ENCODE measurements around the gene COA1. TPM values are rescaled to one million over a fixed set of nuclear protein-coding genes. Genes with fewer than 3 reads are reported as not detected.
"Not testable (repeated sequence)": the region's sequence is repeated elsewhere in the genome, so short reads cannot be mapped to it uniquely, and the experiment has no call there.

The COA1 gene
- polyA plus RNA-seq, 1 donor (not counting 4 experiments of a cell fraction or from before 2014, with no cell fraction given): 32.2 TPM

- Histone ChIP-seq H3K4me2 (ENCODE audit: control insufficient read depth, extremely low read depth, insufficient read depth, low read depth, low read length) (no peak overlapping the region), H3K79me2 (ENCODE audit: control insufficient read depth, insufficient read depth, low read length) (peaks cover 55% of the 10 kb centered on the region), H2AFZ (ENCODE audit: control insufficient read depth, low read length) (no peak overlapping the region), H3K27me3 (ENCODE audit: control insufficient read depth, extremely low read depth, insufficient read depth, low read length) (no peaks in the 10 kb centered on the region), H3K27ac (ENCODE audit: control insufficient read depth, insufficient read depth, low read length) (no peak overlapping the region), H3K4me1 (ENCODE audit: control insufficient read depth, extremely low read depth, insufficient read depth, low read length) (no peaks in the 10 kb centered on the region), H3K9me1 (ENCODE audit: control insufficient read depth, extremely low read depth, insufficient read depth, low read length) (no peaks in the 10 kb centered on the region), H3K9ac (ENCODE audit: control insufficient read depth, extremely low read depth, insufficient read depth, low read length) (no peak overlapping the region), H3K4me3 (ENCODE audit: control insufficient read depth in 2 of 3, extremely low read depth in 1 of 3, insufficient read depth in 2 of 3, low read depth in 1 of 3, low read length in 3 of 3) (no peak overlapping the region), H4K20me1 (ENCODE audit: control insufficient read depth, extremely low read depth, insufficient read depth, low read length) (no peaks in the 10 kb centered on the region), H3K9me3 (ENCODE audit: control insufficient read depth, low read depth, low read length) (no peaks in the 10 kb centered on the region), H3K36me3 (ENCODE audit: control insufficient read depth in 2 of 2, extremely low read depth in 1 of 2, insufficient read depth in 2 of 2, low read length in 2 of 2) (no peaks in the 10 kb centered on the region)
- FAIRE-seq (no peak), DNase-seq (ENCODE audit: low read depth, low spot score) (no peak)
- dilution Hi-C loops (cut with MboI; ENCODE audit: extremely low pct_ligation_motif_present, low sequenced_read_pairs): no loop called here
- no peak for TF ChIP-seq EZH2 (IDR thresholded peaks at IDR 0.05; ENCODE audit: low read length)
- no peak for TF ChIP-seq CTCF (optimal IDR thresholded peaks at IDR 0.05 in 1 of 3, IDR thresholded peaks at IDR 0.05 in 1 of 3, conservative IDR thresholded peaks at IDR 0.05 in 1 of 3; ENCODE audit: extremely low read depth in 1 of 3, insufficient read depth in 2 of 3, low read length in 3 of 3)
These were observed 17.8 kb downstream of the COA1 start for GRCh38 chr7:43711503-43711902.

- dilution Hi-C loops (cut with MboI; ENCODE audit: extremely low pct_ligation_motif_present, low sequenced_read_pairs); H3K4me3 ChIP-seq (ENCODE audit: control insufficient read depth in 2 of 3, extremely low read depth in 1 of 3, insufficient read depth in 2 of 3, low read depth in 1 of 3, low read length in 3 of 3); H3K9me3 ChIP-seq (ENCODE audit: control insufficient read depth, low read depth, low read length); H4K20me1 ChIP-seq (ENCODE audit: control insufficient read depth, extremely low read depth, insufficient read depth, low read length); H3K36me3 ChIP-seq (ENCODE audit: control insufficient read depth in 2 of 2, extremely low read depth in 1 of 2, insufficient read depth in 2 of 2, low read length in 2 of 2); H3K4me1 ChIP-seq (ENCODE audit: control insufficient read depth, extremely low read depth, insufficient read depth, low read length); H2AFZ ChIP-seq (ENCODE audit: control insufficient read depth, low read length); H3K9me1 ChIP-seq (ENCODE audit: control insufficient read depth, extremely low read depth, insufficient read depth, low read length); H3K27me3 ChIP-seq (ENCODE audit: control insufficient read depth, extremely low read depth, insufficient read depth, low read length); H3K4me2 ChIP-seq (ENCODE audit: control insufficient read depth, extremely low read depth, insufficient read depth, low read depth, low read length); H3K27ac ChIP-seq (ENCODE audit: control insufficient read depth, insufficient read depth, low read length); FAIRE-seq; H3K9ac ChIP-seq (ENCODE audit: control insufficient read depth, extremely low read depth, insufficient read depth, low read length); DNase-seq (ENCODE audit: low read depth, low spot score): not testable (repeated sequence)
- H3K79me2 ChIP-seq (ENCODE audit: control insufficient read depth, insufficient read depth, low read length): peaks cover 47% of the 10 kb centered on the region
These were observed 21.3 kb downstream of the COA1 start for GRCh38 chr7:43708055-43708454.

GRCh38 chr7:43703573-43703972 is 25.8 kb downstream of the COA1 start:
- H3K9me1 ChIP-seq (ENCODE audit: control insufficient read depth, extremely low read depth, insufficient read depth, low read length): no peaks in the 10 kb centered on the region
- H3K27me3 ChIP-seq (ENCODE audit: control insufficient read depth, extremely low read depth, insufficient read depth, low read length): no peaks in the 10 kb centered on the region
- no peak overlapping the region for H3K9ac ChIP-seq (ENCODE audit: control insufficient read depth, extremely low read depth, insufficient read depth, low read length)
- peaks cover 33% of the 10 kb centered on the region for H3K79me2 ChIP-seq (ENCODE audit: control insufficient read depth, insufficient read depth, low read length)
- no peak overlapping the region for H2AFZ ChIP-seq (ENCODE audit: control insufficient read depth, low read length)
- peaks cover 4% of the 10 kb centered on the region for H3K4me1 ChIP-seq (ENCODE audit: control insufficient read depth, extremely low read depth, insufficient read depth, low read length)
- H3K9me3 ChIP-seq (ENCODE audit: control insufficient read depth, low read depth, low read length): no peaks in the 10 kb centered on the region
- H3K4me2 ChIP-seq (ENCODE audit: control insufficient read depth, extremely low read depth, insufficient read depth, low read depth, low read length): no peak overlapping the region
- H3K36me3 ChIP-seq (ENCODE audit: control insufficient read depth in 2 of 2, extremely low read depth in 1 of 2, insufficient read depth in 2 of 2, low read length in 2 of 2): peaks cover 0 to 2% of the 10 kb centered on the region in 2 experiments
- no peak overlapping the region for H3K27ac ChIP-seq (ENCODE audit: control insufficient read depth, insufficient read depth, low read length)
- TF ChIP-seq CTCF (optimal IDR thresholded peaks at IDR 0.05 in 1 of 3, IDR thresholded peaks at IDR 0.05 in 1 of 3, conservative IDR thresholded peaks at IDR 0.05 in 1 of 3; ENCODE audit: extremely low read depth in 1 of 3, insufficient read depth in 2 of 3, low read length in 3 of 3): no peak
- H4K20me1 ChIP-seq (ENCODE audit: control insufficient read depth, extremely low read depth, insufficient read depth, low read length): no peaks in the 10 kb centered on the region
- no peak overlapping the region for H3K4me3 ChIP-seq (ENCODE audit: control insufficient read depth in 2 of 3, extremely low read depth in 1 of 3, insufficient read depth in 2 of 3, low read depth in 1 of 3, low read length in 3 of 3)
- dilution Hi-C loops (cut with MboI; ENCODE audit: extremely low pct_ligation_motif_present, low sequenced_read_pairs): no loop called here
- no peak for FAIRE-seq
- DNase-seq (ENCODE audit: low read depth, low spot score): no peak
